Rectal smooth muscle tissue (tissue), 1 donor: ENCODE data around the gene CYP4B1.

ENCODE experiments used
- H3K27ac ChIP-seq: one replicate; pipeline ENCODE4 v1.7.0; 2013; ENCODE audit warnings: low read depth, low read length, inconsistent platforms
- H3K27me3 ChIP-seq: one replicate; pipeline ENCODE4 v1.7.0; 2013; ENCODE audit warnings: low read length; ENCODE audit not compliant: control insufficient read depth, insufficient read depth
- H3K36me3 ChIP-seq: one replicate; pipeline ENCODE4 v1.7.0; 2013; ENCODE audit warnings: low read length; ENCODE audit not compliant: control insufficient read depth, insufficient read depth
- H3K4me1 ChIP-seq: one replicate; pipeline ENCODE4 v1.7.0; 2013; ENCODE audit warnings: low read length; ENCODE audit not compliant: control insufficient read depth, insufficient read depth
- H3K4me3 ChIP-seq: one replicate; pipeline ENCODE4 v1.7.0; 2013; ENCODE audit warnings: low read length
- H3K9ac ChIP-seq: one replicate; pipeline ENCODE4 v1.7.0; 2013; ENCODE audit warnings: low read length

The CYP4B1 gene

GRCh38 chr1:46811053-46811452 lies 12.2 kb downstream of the CYP4B1 start:
- H3K27me3 ChIP-seq = no peaks in the 10 kb centered on the region
- no peaks in the 10 kb centered on the region for H3K36me3 ChIP-seq
- H3K27ac ChIP-seq = no peak overlapping the region
- no peaks in the 10 kb centered on the region for H3K4me1 ChIP-seq
- no peak overlapping the region for H3K9ac ChIP-seq
- no peak overlapping the region for H3K4me3 ChIP-seq

GRCh38 chr1:46812065-46812963 lies 13.5 kb downstream of the CYP4B1 start:
- H3K4me1 ChIP-seq = no peaks in the 10 kb centered on the region
- no peaks in the 10 kb centered on the region for H3K36me3 ChIP-seq
- H3K4me3 ChIP-seq = no peak overlapping the region
- H3K27ac ChIP-seq = no peak overlapping the region
- H3K27me3 ChIP-seq = no peaks in the 10 kb centered on the region
- H3K9ac ChIP-seq = no peak overlapping the region

- no peaks in the 10 kb centered on the region for H3K27me3 ChIP-seq
- H3K36me3 ChIP-seq = no peaks in the 10 kb centered on the region
- H3K27ac ChIP-seq = no peak overlapping the region
- H3K9ac ChIP-seq = no peak overlapping the region
- H3K4me3 ChIP-seq = no peak overlapping the region
- H3K4me1 ChIP-seq = no peaks in the 10 kb centered on the region
Measured at GRCh38 chr1:46812996-46813857, 14.4 kb downstream of the CYP4B1 start.

DNA sequence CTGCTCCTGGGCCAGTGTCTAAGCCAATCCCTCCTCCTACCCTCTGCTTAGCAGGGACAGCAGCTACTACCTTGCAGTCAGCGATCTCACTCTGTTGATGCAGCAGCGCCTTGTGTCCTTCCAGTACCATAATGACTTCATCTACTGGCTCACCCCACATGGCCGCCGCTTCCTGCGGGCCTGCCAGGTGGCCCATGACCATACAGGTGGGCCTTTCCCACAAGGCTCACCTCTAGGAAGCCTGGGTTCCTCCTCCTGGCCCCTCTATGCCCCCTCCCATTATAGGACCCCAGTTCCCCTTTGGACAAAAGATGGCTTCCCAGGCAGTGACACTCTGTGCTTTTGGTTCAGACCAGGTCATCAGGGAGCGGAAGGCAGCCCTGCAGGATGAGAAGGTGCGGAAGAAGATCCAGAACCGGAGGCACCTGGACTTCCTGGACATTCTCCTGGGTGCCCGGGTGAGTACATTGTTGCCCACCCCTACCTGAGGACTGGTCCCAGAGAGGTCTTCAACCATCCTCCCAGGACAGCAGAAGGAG lies 15.1 kb downstream of the CYP4B1 start:
- H3K27me3 ChIP-seq = no peaks in the 10 kb centered on the region
- H3K27ac ChIP-seq = no peak overlapping the region
- H3K36me3 ChIP-seq = no peaks in the 10 kb centered on the region
- no peak overlapping the region for H3K9ac ChIP-seq
- no peak overlapping the region for H3K4me3 ChIP-seq
- H3K4me1 ChIP-seq = no peaks in the 10 kb centered on the region

GRCh38 chr1:46815133-46815532 lies 16.3 kb downstream of the CYP4B1 start:
- Histone ChIP-seq H3K9ac (no peak overlapping the region), H3K27ac (no peak overlapping the region), H3K27me3 (no peaks in the 10 kb centered on the region), H3K36me3 (no peaks in the 10 kb centered on the region), H3K4me3 (no peak overlapping the region), H3K4me1 (no peaks in the 10 kb centered on the region)

DNA sequence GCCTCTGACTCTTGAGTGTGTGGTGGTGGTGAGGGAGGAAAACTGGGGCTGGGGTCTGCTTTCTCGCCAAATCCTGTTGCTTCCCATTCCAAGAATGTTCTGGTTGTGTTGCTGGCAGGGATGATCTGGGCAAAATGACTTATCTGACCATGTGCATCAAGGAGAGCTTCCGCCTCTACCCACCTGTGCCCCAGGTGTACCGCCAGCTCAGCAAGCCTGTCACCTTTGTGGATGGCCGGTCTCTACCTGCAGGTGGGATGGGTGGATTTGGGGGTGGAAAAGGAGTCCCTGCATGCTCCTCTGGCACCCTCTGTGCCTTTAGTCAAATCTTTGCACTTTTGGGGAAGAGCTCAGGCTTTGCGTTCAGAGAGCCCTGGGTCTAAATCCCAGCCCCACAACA lies 18.1 kb downstream of the CYP4B1 start:
- Histone ChIP-seq H3K27ac (no peak overlapping the region), H3K36me3 (no peaks in the 10 kb centered on the region), H3K4me3 (no peak overlapping the region), H3K27me3 (no peaks in the 10 kb centered on the region), H3K9ac (no peak overlapping the region), H3K4me1 (no peaks in the 10 kb centered on the region)

GRCh38 chr1:46817814-46818213 lies 19.0 kb downstream of the CYP4B1 start:
- H3K27me3 ChIP-seq = no peaks in the 10 kb centered on the region
- no peak overlapping the region for H3K4me3 ChIP-seq
- H3K9ac ChIP-seq = no peak overlapping the region
- H3K27ac ChIP-seq = no peak overlapping the region
- H3K36me3 ChIP-seq = no peaks in the 10 kb centered on the region
- no peaks in the 10 kb centered on the region for H3K4me1 ChIP-seq

- Histone ChIP-seq H3K4me1 (no peaks in the 10 kb centered on the region), H3K27me3 (no peaks in the 10 kb centered on the region), H3K4me3 (no peak overlapping the region), H3K9ac (no peak overlapping the region), H3K27ac (no peak overlapping the region), H3K36me3 (no peaks in the 10 kb centered on the region)
Measured at GRCh38 chr1:46818591-46818990, 19.7 kb downstream of the CYP4B1 start.

DNA sequence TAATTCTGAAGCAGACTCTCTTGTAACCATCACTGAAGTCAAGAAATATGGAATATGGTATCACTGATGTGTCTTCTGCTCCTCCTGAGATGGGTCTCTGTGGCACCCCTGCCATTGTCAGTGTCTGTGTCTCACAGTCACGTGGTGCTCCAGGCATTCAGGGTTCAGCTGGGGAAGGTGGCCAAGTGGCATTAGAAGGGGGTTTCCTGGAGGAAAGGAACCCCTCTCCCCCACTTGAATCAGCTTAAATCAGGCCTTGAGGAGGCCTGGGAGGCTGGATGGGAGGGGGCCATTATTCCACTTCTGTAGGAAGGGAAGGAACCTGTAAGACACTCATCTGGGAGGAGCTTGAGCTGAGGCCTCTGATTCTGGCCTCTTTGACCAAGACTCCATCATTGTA lies 20.5 kb downstream of the CYP4B1 start:
- Histone ChIP-seq H3K36me3 (no peaks in the 10 kb centered on the region), H3K9ac (no peak overlapping the region), H3K4me1 (no peaks in the 10 kb centered on the region), H3K4me3 (no peak overlapping the region), H3K27ac (no peak overlapping the region), H3K27me3 (no peaks in the 10 kb centered on the region)

GRCh38 chr1:46820076-46820475 lies 21.2 kb downstream of the CYP4B1 start:
- Histone ChIP-seq H3K4me3 (no peak overlapping the region), H3K9ac (no peak overlapping the region), H3K27ac (no peak overlapping the region), H3K36me3 (no peaks in the 10 kb centered on the region), H3K27me3 (no peaks in the 10 kb centered on the region), H3K4me1 (no peaks in the 10 kb centered on the region)

DNA sequence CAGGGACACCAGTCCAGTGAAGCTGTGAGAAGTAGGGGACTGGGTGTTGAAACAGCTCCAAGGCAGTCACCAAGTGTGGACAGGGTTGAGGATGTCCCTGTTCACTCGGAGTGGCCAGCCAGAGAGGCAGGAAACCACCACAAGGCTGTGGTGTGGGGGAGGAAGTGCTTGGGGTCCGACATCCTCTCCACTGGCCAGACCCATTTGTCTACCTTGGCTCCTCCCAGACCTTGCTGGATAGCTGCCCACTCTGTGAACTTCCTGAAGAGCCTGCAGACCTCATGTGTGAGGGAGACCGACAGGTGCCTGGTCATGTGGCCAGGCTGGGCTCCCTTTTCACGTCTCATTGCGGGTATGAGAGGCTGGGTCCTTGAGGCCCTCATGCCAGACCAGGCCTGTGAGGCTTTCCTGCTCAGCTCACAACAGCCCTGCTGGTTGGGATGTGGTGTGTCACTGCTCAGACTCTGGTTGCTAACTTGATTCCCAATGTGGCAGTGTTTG lies 21.8 kb downstream of the CYP4B1 start:
- Histone ChIP-seq H3K27ac (no peak overlapping the region), H3K4me1 (no peaks in the 10 kb centered on the region), H3K36me3 (no peaks in the 10 kb centered on the region), H3K9ac (no peak overlapping the region), H3K27me3 (no peaks in the 10 kb centered on the region), H3K4me3 (no peak overlapping the region)

- Histone ChIP-seq H3K36me3 (no peaks in the 10 kb centered on the region), H3K4me1 (no peaks in the 10 kb centered on the region), H3K9ac (no peak overlapping the region), H3K27ac (no peak overlapping the region), H3K27me3 (no peaks in the 10 kb centered on the region), H3K4me3 (no peak overlapping the region)
Measured at GRCh38 chr1:46822248-46822826, 23.5 kb downstream of the CYP4B1 start.
